H1 (cell line): ENCODE data around the gene STXBP5L. TPM values are rescaled to one million over a fixed set of nuclear protein-coding genes. Genes with fewer than 3 reads are reported as not detected.
A peak's percentile ranks its signal among the peaks of the same experiment; 100 is the strongest.
"Not testable (repeated sequence)": the region's sequence is repeated elsewhere in the genome, so short reads cannot be mapped to it uniquely, and the experiment has no call there.

Source experiments
- CTCF ChIA-PET: fragments of 300-600 bp; sonication (Branson Sonifier 250); formaldehyde crosslinking; loops from one replicate; lab custom pipeline; 2021; ENCODE audit not compliant: partially characterized antibody; lab: Charles Lee
- POLR2A ChIA-PET: fragments of 300-600 bp; sonication (Branson Sonifier 250); formaldehyde crosslinking; loops from one replicate; lab custom pipeline; 2021; ENCODE audit warnings: inconsistent platforms; ENCODE audit not compliant: partially characterized antibody; lab: Charles Lee
- DNase-seq, 2 experiments: peaks; one replicate each; pipeline versions ENCODE4 v3.0.0 to v3.0.0-alpha.2; 2010 to 2022; ENCODE audit warnings: low spot score in 2 of 2, low read depth in 1 of 2, mixed read lengths in 1 of 2
- FAIRE-seq: peaks from 2 replicates; lab custom pipeline; 2011; peaks lifted over from hg19 to GRCh38; lab: Jason Lieb, UNC
- H2AFZ ChIP-seq: 2 replicates; pipeline ENCODE4 v1.8.1; 2012; ENCODE audit warnings: low read length, inconsistent platforms
- H2AK5ac ChIP-seq: 2 replicates; pipeline ENCODE4 v1.6.1; 2013; ENCODE audit warnings: low read depth, low read length
- H2BK120ac ChIP-seq: replicated peaks from 2 replicates; pipeline ENCODE3; 2013; ENCODE audit warnings: low read depth, low read length, inconsistent platforms
- H2BK12ac ChIP-seq: 2 replicates; pipeline ENCODE4 v1.6.1; 2013; ENCODE audit warnings: low read depth, low read length
- H2BK15ac ChIP-seq: 2 replicates; pipeline ENCODE4 v1.6.1; 2013; ENCODE audit warnings: low read length
- H2BK20ac ChIP-seq: 2 replicates; pipeline ENCODE4 v1.6.1; 2013; ENCODE audit warnings: low read length
- H2BK5ac ChIP-seq: 2 replicates; pipeline ENCODE4 v1.6.1; 2013; ENCODE audit warnings: low read depth, low read length
- H3K14ac ChIP-seq: 2 replicates; pipeline ENCODE4 v1.6.1; 2013; ENCODE audit warnings: inconsistent platforms; ENCODE audit not compliant: insufficient read length
- H3K18ac ChIP-seq: 2 replicates; pipeline ENCODE4 v1.6.1; 2013; ENCODE audit warnings: low read length; ENCODE audit errors: extremely low read depth
- H3K23ac ChIP-seq: 2 replicates; pipeline ENCODE4 v1.6.1; 2013; ENCODE audit warnings: inconsistent platforms; ENCODE audit not compliant: insufficient read length
- H3K23me2 ChIP-seq: 2 replicates; pipeline ENCODE4 v1.6.1; 2013; ENCODE audit warnings: low read depth, low read length
- H3K27ac ChIP-seq: 2 replicates; pipeline ENCODE4 v1.6.1; 2011; ENCODE audit warnings: low read depth, low read length, inconsistent platforms
- H3K27me3 ChIP-seq, 4 experiments: replicated peaks in 1 of 4; 1 replicate in 1 of 4; 2 replicates in 3 of 4; pipeline versions ENCODE4 v1.6.1 to v1.8.1; 2011 to 2013; ENCODE audit warnings: low read length in 3 of 4, mild to moderate bottlenecking in 3 of 4, inconsistent platforms in 2 of 4, mixed read lengths in 2 of 4, moderate library complexity in 1 of 4; ENCODE audit not compliant: control insufficient read depth in 3 of 4, insufficient read depth in 3 of 4; ENCODE audit errors: extremely low read depth in 1 of 4
- H3K36me3 ChIP-seq, 4 experiments: 2 replicates each; pipeline versions ENCODE4 v1.6.1 to v1.8.1; 2011 to 2013; ENCODE audit warnings: mild to moderate bottlenecking in 4 of 4, low read length in 3 of 4, moderate library complexity in 2 of 4, control low read depth in 1 of 4, inconsistent platforms in 1 of 4; ENCODE audit not compliant: insufficient read depth in 4 of 4, control insufficient read depth in 2 of 4
- H3K4ac ChIP-seq: replicated peaks from 2 replicates; pipeline ENCODE3; 2013; ENCODE audit warnings: low read length, low read depth, mixed read lengths, inconsistent platforms; ENCODE audit not compliant: insufficient read length
- H3K4me1 ChIP-seq, 4 experiments: replicated peaks in 1 of 4; 1 replicate in 1 of 4; 2 replicates in 3 of 4; pipeline versions ENCODE4 v1.6.1 to v1.8.1; 2011 to 2013; ENCODE audit warnings: low read length in 3 of 4, inconsistent platforms in 2 of 4, mixed read lengths in 1 of 4; ENCODE audit not compliant: insufficient read depth in 4 of 4, control insufficient read depth in 3 of 4
- H3K4me2 ChIP-seq, 2 experiments: 2 replicates each; pipeline versions ENCODE4 v1.6.1 to v1.8.1; 2011 to 2013; ENCODE audit warnings: low read depth in 2 of 2, low read length in 2 of 2, control low read depth in 1 of 2, inconsistent platforms in 1 of 2, mild to moderate bottlenecking in 1 of 2; ENCODE audit not compliant: insufficient read depth in 1 of 2
- H3K4me3 ChIP-seq, 4 experiments: fragments of 200-600, 300-600 bp in 1 of 4; sonication (generic), shearing (Covaris generic), sonication (Bioruptor Twin) in 1 of 4; 2 replicates each; pipeline versions ENCODE4 v1.5.1 to v1.8.1; 2011 to 2016; ENCODE audit warnings: low read length in 4 of 4, low read depth in 3 of 4, control low read depth in 2 of 4, inconsistent platforms in 2 of 4, mild to moderate bottlenecking in 2 of 4, mixed read lengths in 1 of 4, moderate library complexity in 1 of 4; ENCODE audit not compliant: insufficient read depth in 2 of 4; ENCODE audit errors: extremely low read depth in 1 of 4
- H3K56ac ChIP-seq: replicated peaks from 2 replicates; pipeline ENCODE3; 2013; ENCODE audit warnings: low read depth, mild to moderate bottlenecking, mixed read lengths, low read length, inconsistent platforms; ENCODE audit not compliant: insufficient read length
- H3K79me1 ChIP-seq: 2 replicates; pipeline ENCODE4 v1.6.1; 2013; ENCODE audit warnings: low read depth, low read length, control low read depth
- H3K79me2 ChIP-seq, 2 experiments: 2 replicates each; pipeline versions ENCODE4 v1.6.1 to v1.8.1; 2012 to 2013; ENCODE audit warnings: low read length in 2 of 2, mild to moderate bottlenecking in 2 of 2, inconsistent platforms in 1 of 2; ENCODE audit not compliant: insufficient read depth in 2 of 2, control insufficient read depth in 1 of 2
- H3K9ac ChIP-seq, 4 experiments: replicated peaks in 1 of 4; 1 replicate in 1 of 4; 2 replicates in 3 of 4; pipeline versions ENCODE4 v1.6.1 to v1.8.1; 2011 to 2013; ENCODE audit warnings: low read depth in 3 of 4, low read length in 3 of 4, control low read depth in 2 of 4, mild to moderate bottlenecking in 2 of 4, moderate library complexity in 2 of 4, inconsistent platforms in 1 of 4; ENCODE audit errors: extremely low read depth in 1 of 4
- H3K9me3 ChIP-seq, 2 experiments: 2 replicates each; pipeline versions ENCODE4 v1.6.1 to v1.8.1; 2012 to 2013; ENCODE audit warnings: mild to moderate bottlenecking in 2 of 2, moderate library complexity in 2 of 2, control low read depth in 1 of 2, inconsistent platforms in 1 of 2, low read depth in 1 of 2, low read length in 1 of 2, mixed read lengths in 1 of 2; ENCODE audit not compliant: insufficient read depth in 2 of 2
- H4K20me1 ChIP-seq, 2 experiments: replicated peaks in 1 of 2; 2 replicates each; pipeline versions ENCODE3 to v1.8.1; 2011 to 2013; ENCODE audit warnings: inconsistent platforms in 2 of 2, low read length in 2 of 2, mild to moderate bottlenecking in 1 of 2; ENCODE audit not compliant: insufficient read depth in 2 of 2, control insufficient read depth in 1 of 2
- H4K5ac ChIP-seq: 2 replicates; pipeline ENCODE4 v1.6.1; 2013; ENCODE audit warnings: low read length, low read depth, mixed read lengths, inconsistent platforms; ENCODE audit not compliant: insufficient read length
- H4K8ac ChIP-seq: 2 replicates; pipeline ENCODE4 v1.8.0; 2013; ENCODE audit warnings: mild to moderate bottlenecking, moderate library complexity, low read length, inconsistent platforms; ENCODE audit not compliant: insufficient read depth; ENCODE audit errors: extremely low read depth
- H4K91ac ChIP-seq: replicated peaks from 2 replicates; pipeline ENCODE3; 2013; ENCODE audit warnings: low read length, mixed read lengths, inconsistent platforms; ENCODE audit not compliant: insufficient read length
- BACH1 ChIP-seq: IDR thresholded peaks from 2 replicates; pipeline ENCODE4 v1.6.1; 2012; ENCODE audit warnings: low read length, improper control_type of control experiment
- PHF8 ChIP-seq: fragments of 200-600 bp; sonication (generic); conservative IDR thresholded peaks from 2 replicates; pipeline ENCODE4 v1.7.1; 2012; ENCODE audit warnings: low read depth, mild to moderate bottlenecking, inconsistent platforms, low read length, moderate library complexity
- POLR2A ChIP-seq, 2 experiments: IDR thresholded peaks; 1 replicate in 1 of 2; 2 replicates in 1 of 2; pipeline ENCODE4 v1.6.1; 2011; ENCODE audit warnings: low read depth in 2 of 2, low read length in 2 of 2, mild to moderate bottlenecking in 2 of 2; ENCODE audit errors: control extremely low read depth in 1 of 2
- RFX5 ChIP-seq: IDR thresholded peaks from 2 replicates; pipeline ENCODE4 v1.6.1; 2011; ENCODE audit warnings: low read depth, low read length, improper control_type of control experiment, borderline replicate concordance
- SRF ChIP-seq: IDR thresholded peaks from 2 replicates; pipeline ENCODE4 v1.6.1; 2011; ENCODE audit warnings: mild to moderate bottlenecking, low read depth, low read length, moderate library complexity
- TAF1 ChIP-seq: IDR thresholded peaks from 2 replicates; pipeline ENCODE4 v1.6.1; 2011; ENCODE audit warnings: mild to moderate bottlenecking, low read depth, low read length
- WGBS, 2 experiments: shearing (Covaris generic) in 1 of 2; methylation state at CpG; one replicate each; pipeline versions ENCODE4 v1.1.6 to v1.1.7; 2013 to 2015; ENCODE audit warnings: low lambda C conversion rate in 2 of 2, mixed read lengths in 2 of 2, inconsistent platforms in 1 of 2, low coverage in 1 of 2, missing lambda C conversion rate in 1 of 2; ENCODE audit not compliant: insufficient replicate concordance in 2 of 2, insufficient coverage in 1 of 2, insufficient read length in 1 of 2; ENCODE audit errors: extremely low coverage in 1 of 2, missing lambda C conversion rate in 1 of 2; 5-methylcytosine and 5-hydroxymethylcytosine counted together
- polyA plus RNA-seq, 7 experiments: library from polyadenylated mRNA; depleted of rRNA in 3 of 7; stranded (reverse) in 5 of 7; unstranded in 2 of 7; fragments of >200 nt in 5 of 7; fragments of 200-250 nt in 2 of 7; gene quantifications; 1 replicate in 5 of 7; 2 replicates in 1 of 7; 4 replicates in 1 of 7; pipeline versions ENCODE4 v1.2.1 to v1.2.3, GENCODE V29; 2011 to 2013; ENCODE audit warnings: missing spikeins in 2 of 7, mixed read lengths in 2 of 7
- total RNA-seq: library from RNA; stranded (reverse); fragmentation: NEBNext Ultra II Directional; extraction: Animal tissue kit (Norgen Biotek cat#: 25700); gene quantifications from 2 replicates; pipeline ENCODE4 v1.2.1, GENCODE V29; 2021

The STXBP5L gene
- total and polyA plus RNA-seq, 2 of the 8 experiments (the other 6 are each of a cell fraction or from before 2014, with no cell fraction given): 2.0 to 6.0 TPM

GRCh38 chr3:121443456-121443855 is 535.5 kb downstream of the STXBP5L start (continued):
- no peak for TF ChIP-seq RFX5
- TF ChIP-seq BACH1: no peak
- no peak for TF ChIP-seq SRF
- TF ChIP-seq TAF1: no peak
- no peak for TF ChIP-seq PHF8
- no peak for TF ChIP-seq POLR2A (IDR thresholded peaks at IDR 0.05; ENCODE audit: control extremely low read depth in 1 of 2, low read depth in 2 of 2, low read length in 2 of 2)

GRCh38 chr3:121451752-121452151 is 543.7 kb downstream of the STXBP5L start:
- H3K9ac ChIP-seq, H3K79me2 ChIP-seq, H3K27me3 ChIP-seq, H2BK5ac ChIP-seq, H3K79me1 ChIP-seq, H2AFZ ChIP-seq, H3K4ac ChIP-seq, H4K8ac ChIP-seq, H3K56ac ChIP-seq, H4K20me1 ChIP-seq, DNase-seq, H3K4me3 ChIP-seq, H3K4me1 ChIP-seq, H3K4me2 ChIP-seq, H3K14ac ChIP-seq, H2BK120ac ChIP-seq, H4K5ac ChIP-seq, H3K23me2 ChIP-seq, POLR2A ChIA-PET, H3K23ac ChIP-seq, H3K18ac ChIP-seq, H2BK20ac ChIP-seq, H2BK12ac ChIP-seq, H2AK5ac ChIP-seq, H2BK15ac ChIP-seq, FAIRE-seq, CTCF ChIA-PET, H4K91ac ChIP-seq: not testable (repeated sequence)
- Histone ChIP-seq H3K9me3 (peaks cover 5 to 12% of the 10 kb centered on the region in 2 experiments; a peak in 2 of 4 replicates), H3K27ac (peak overlapping the region; percentile 52; the same call in 1 of the 2 replicates), H3K36me3 (peaks cover 0 to 17% (median 2%) of the 10 kb centered on the region in 4 experiments; a peak in 3 of 8 replicates)
- 86% methylated on average over 12 of the region's 12 CpGs; no CpG with 5 or more reads in 1 of the 2 experiments for WGBS, 2 experiments
